Medulla oblongata (tissue), 1 donor: Measurements from ENCODE around the gene TBCC.
A peak's percentile ranks its signal among the peaks of the same experiment; 100 is the strongest.
"Not testable (repeated sequence)": the region's sequence is repeated elsewhere in the genome, so short reads cannot be mapped to it uniquely, and the experiment has no call there.

ENCODE experiments used
- DNase-seq: peaks from one replicate; pipeline ENCODE4 v3.0.0-alpha.2; 2015; ENCODE audit errors: extremely low spot score

Gene TBCC, protein sequence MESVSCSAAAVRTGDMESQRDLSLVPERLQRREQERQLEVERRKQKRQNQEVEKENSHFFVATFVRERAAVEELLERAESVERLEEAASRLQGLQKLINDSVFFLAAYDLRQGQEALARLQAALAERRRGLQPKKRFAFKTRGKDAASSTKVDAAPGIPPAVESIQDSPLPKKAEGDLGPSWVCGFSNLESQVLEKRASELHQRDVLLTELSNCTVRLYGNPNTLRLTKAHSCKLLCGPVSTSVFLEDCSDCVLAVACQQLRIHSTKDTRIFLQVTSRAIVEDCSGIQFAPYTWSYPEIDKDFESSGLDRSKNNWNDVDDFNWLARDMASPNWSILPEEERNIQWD

DNA sequence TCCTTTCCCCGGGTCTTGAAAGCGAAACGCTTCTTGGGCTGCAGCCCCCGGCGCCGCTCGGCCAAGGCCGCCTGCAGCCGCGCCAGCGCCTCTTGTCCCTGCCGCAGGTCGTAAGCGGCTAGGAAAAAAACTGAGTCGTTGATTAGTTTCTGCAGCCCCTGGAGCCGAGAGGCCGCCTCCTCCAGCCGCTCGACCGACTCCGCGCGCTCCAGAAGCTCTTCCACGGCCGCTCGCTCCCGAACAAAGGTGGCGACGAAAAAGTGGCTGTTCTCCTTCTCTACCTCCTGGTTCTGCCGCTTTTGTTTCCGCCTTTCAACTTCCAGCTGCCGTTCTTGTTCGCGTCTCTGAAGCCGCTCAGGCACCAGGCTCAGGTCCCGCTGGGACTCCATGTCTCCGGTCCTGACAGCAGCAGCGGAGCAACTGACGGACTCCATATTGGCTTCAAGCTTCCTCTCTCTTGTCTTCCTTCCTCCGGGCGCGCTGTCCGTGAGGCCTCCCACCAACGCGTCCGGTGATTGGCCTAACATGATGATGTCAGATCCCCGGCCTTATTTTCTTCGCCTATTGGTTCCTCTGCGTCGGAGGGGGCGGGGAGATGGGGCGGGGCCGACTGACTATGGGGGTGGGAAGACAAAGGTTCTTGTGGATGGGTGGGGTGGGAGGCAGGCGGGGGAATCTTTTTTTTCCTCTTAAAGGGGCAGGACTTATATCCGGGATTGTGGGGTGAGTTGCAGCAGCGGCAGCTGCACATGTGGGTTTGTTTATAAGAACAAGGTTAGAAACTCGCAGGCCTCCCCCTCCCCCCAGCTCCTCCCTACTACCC lies at the start of gene TBCC:
TSS of gene TBCC (minus strand) at position 464 of the 823 bp plus-strand sequence. CDS start at position 434, 30 bp downstream.
- peak; percentile 99 for DNase-seq

- no peak for DNase-seq
Observed at GRCh38 chr6:42795651-42796050, 49.7 kb upstream of the TBCC start.

DNA sequence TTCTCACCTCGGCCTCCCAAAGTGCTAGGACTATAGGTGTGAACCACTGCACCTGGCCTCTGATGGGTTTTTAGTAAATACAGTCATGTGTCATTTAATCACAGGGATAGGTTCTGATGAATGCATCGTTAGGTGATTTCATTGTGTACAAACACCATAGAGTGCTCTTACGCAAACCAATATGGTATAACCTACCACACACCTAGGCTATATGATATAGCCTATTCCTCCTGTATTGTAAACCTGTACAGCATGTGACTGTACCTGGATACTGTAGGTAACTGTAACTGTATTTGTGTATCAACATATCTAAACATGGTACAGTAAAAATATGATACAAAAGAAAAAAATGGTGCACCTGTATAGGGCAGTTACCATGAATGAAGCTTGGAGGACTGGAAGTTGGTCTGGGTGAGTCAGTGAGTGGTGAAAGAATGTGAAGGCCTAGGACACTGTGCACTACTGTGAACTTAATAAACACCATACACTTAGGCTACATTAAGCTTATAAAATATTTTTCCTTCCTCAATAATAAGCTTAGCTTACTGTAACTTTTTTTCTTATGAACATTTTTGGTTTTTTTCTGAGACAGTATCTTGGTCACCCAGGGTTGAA lies 45.9 kb upstream of the TBCC start:
- DNase-seq: no peak

- no peak for DNase-seq
Observed at GRCh38 chr6:42790549-42791181, 44.8 kb upstream of the TBCC start.

DNA sequence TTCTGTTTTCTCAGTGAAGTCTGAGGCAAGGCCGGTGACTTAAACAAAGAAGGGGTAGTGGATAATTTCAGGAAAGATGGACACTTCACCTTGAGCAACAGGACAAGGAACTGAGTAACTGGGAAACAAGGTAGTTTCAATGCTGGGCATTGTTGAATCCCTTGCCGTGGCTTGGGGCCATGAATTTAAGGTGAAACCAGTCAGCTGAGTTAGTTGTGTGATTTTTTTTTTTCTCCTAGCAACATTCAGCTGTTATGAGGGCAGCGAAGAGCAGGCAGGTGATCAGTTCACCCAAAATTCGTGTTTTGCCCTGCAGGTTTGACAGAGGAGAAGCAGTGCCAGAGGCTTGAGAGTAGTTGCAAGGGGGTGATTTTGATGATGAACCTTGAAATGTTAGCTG lies 42.8 kb upstream of the TBCC start:
- DNase-seq: no peak

DNA sequence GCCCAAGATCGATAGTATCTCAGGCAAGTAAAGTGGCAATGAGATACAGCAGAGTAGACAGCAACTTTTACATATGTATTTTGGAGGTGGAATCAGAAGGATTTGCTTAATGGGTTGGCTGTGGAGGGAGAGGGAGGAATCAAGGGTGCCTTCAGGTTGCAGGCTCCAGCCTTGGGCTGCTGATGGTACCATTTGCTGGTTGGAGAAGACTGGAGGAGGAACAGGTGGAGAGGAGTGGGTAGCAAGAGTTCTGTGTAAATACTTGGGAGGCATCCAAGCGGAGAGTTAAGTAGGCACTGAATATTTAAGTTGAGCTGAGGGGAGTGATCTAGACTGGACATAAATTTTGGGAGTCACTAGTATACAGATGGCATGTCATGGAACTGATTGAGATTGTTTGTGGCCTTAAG lies 41.2 kb upstream of the TBCC start:
- DNase-seq: no peak

DNA sequence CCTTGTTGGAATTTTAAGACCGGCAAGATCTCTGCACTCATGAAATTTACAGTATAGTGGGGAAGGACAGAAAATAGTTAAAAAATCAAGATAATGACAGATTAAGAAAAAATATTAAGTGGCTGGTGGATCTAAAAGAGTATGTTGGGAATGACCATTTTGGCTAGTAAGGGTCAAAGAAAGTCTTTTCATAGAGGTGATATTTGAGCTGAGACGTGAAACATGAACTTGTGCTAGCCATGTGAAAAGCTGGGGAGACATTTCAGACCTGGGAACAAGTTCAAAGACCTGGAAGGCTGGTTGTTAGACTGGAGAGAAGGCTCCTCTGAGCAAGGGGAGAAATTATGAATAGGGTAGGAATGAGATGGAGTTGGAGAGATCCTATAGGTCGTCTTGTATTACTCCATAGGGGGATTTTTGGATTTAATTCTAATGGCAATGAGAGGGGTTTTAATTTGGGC lies 40.7 kb upstream of the TBCC start:
- no peak for DNase-seq

DNA sequence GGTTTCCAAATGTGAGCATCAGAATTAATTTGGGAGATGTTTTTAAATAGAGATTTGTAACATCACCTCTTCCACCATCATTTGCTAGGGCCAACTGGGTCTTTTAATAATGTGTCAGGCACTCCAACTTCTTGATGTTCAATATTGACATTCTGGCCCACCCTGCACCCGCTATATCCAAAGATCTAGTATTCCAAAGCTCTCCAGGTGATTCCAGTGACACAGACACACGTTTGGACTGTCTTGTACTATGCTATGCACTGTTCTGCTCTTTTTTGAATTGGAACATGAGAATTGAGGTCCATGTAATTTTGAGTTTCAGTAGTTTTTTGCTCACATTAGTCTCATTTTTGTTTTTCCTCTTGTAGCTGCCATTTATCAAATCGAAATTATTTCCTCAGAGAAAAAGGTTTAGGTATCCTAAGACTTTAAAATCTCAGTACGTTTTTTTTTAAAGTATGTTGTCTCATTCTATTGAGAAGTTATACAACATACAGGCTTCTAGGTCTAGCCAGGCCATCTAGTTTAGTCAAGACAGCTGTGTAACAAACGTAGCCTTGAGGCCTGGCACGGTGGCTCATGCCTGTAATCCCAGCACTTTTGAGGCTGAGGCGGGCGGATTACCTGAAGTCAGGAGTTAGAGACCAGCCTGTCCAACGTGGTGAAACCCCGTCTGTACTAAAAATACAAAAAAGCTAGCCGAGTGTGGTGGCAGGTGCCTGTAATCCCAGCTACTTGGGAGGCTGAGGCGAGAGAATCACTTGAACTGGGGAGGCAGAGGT lies 39.0 kb upstream of the TBCC start:
- DNase-seq: no peak

- DNase-seq: peak; percentile 70
Observed at GRCh38 chr6:42783876-42784642, 38.2 kb upstream of the TBCC start.

DNA sequence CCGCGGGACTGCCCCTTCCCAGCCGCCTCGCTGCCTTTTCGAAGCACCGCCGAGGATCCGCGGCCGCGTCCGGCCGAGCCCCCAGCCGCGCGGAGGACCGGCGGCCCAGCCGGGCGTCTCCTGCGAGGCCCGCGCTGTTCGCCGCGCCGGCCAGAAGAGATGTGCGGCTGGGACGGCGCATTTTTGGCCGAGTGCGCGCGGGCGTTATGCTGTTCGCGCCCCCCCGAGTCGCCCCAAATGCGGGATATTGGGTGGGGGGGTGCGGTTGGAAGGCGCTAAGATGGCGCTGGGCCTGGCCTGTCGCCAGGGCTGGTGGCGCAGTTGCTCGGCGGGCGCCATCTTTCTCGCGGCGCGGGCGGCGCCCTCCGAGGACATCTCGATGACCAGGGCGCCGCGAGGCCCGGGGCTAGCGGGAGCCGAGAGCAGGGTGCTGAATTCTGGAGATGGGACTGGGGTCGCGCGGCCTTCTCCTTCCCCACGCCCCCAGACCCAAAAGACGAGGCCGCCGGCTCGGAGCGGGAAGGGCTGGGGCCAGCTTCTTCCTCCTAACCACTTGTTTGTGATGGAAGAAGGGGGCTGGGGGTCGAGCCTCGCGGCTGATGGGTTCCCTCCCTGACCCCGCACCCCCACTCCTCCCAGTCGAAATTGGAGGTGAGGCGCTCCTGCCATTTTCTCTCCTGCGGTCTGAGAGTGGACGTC lies 37.4 kb upstream of the TBCC start:
- DNase-seq: peak; percentile 72

DNA sequence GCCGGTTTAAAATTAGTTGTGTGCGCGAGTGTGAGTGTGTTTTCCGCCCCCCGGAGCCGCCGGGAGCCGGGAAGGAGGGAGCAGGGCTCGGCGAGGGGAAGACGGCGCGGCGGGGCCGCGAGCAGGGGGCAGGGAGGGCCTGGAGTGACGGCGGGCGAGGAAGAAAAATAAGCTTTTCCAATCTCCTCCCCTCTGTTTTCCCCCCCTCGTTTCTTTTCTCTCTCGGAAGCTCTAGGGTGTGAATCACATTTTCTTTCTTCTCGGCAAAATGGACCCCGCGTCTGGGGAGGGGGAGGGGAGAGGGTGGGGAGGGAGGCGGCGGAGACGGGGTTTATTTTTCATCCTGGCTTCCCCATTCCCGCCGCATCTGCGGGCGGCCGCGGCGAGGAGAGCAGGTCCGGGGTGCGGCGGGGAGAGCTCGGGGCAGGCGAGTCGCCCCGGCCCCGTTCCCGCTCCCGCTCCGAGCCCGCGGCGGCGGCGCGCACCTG lies 36.8 kb upstream of the TBCC start:
- DNase-seq: peak; percentile 87

DNA sequence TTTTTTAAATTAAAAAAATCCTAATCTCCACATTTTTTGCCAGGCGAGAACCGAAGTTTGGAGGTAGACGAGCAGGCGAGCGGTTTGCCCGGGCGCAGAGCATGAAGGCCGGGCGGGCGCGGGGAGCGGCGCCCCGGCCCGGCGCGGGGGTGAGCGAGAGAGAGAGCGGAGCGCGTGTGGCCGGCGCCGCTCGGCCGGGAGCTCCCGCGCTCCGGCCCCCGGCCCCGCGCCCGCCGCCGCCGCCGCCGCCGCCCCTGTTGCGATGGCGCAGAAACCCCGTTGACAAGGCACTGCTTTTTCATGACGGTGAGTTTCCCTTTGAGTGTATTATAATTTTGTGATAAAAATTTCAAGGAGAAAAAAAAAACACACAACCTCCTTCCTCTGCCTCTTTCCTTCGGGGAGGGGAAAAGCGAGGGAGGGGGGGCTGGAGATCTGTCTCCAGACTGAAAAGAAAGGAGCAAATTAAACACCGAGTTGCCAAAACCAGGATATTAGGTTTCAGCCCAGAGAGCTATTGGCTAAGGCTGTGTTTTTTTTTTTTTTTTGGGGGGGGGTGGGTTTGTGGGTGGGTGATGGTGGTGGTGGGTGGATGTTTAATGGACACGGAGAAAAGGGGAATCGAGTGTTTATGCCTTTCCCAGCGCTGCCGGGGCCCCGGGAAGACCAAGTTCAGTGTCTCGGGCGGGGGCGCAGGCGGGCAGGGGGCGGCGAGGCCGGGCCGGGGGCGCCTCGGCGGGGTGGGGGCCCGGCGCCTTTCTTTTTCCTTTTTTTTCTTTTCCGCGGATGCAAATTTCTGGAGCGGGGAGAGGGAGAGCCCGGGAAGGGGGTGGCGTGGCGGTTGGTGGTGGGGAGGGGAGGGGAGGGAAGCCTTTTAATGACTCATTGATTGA lies 36.1 kb upstream of the TBCC start, which contains the start of gene BICRAL:
TSS of gene BICRAL (plus strand) at position 257 of the 893 bp plus-strand sequence. CDS start 39,971 bp downstream, outside the sequence.
- peak; percentile 77 for DNase-seq

DNA sequence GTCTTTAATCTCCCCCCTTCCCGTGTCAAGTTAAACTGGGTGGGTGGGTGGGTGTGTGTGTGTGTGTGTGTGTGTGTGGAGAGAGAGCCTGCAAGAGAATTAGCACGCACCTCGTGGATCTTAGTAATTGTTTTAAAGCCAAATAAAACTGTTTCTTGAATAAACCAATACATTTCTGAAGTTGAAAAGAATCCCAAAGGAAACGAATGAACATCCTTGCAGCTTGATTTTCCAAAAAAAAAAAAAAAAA lies 35.6 kb upstream of the TBCC start:
- no peak for DNase-seq

DNA sequence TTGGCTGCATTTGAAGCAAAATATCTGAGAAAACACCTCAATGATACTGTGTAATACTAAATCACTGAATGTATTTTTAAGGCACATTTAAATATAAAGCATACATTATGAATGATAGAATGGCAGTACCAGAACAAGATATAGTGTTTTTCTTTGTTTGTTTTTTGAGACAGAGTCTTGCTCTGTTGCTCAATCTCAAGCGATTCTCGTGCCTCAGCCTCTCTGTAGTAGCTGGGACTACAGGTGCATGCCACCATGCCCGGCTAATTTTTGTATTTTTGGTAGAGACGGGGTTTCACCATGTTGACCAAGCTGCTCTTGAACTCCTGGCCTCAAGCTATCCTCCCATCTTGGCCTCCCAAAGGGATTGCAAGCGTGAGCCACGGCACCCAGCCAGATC lies 33.6 kb upstream of the TBCC start:
- no peak for DNase-seq

DNA sequence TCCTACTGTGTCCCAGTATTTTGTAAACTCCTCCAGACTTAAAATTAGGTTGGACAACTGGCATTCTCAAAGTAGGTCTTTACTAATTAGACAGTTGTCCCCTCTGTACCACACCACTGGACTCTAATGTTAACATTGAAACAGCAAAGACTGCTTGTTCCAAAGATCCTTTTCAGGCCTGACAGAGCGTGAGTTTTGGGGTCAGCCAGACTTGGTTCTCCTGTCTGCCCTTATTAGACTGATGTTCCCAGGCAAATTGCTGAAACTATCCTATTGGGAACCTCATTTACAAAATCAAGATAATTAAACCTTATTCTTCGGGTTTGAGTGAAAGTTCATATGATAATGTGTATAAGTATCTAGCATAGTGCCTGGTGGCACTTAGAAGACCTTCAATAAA lies 32.2 kb upstream of the TBCC start:
- no peak for DNase-seq

- DNase-seq: no peak
Observed at GRCh38 chr6:42777126-42777822, 31.4 kb upstream of the TBCC start.

DNA sequence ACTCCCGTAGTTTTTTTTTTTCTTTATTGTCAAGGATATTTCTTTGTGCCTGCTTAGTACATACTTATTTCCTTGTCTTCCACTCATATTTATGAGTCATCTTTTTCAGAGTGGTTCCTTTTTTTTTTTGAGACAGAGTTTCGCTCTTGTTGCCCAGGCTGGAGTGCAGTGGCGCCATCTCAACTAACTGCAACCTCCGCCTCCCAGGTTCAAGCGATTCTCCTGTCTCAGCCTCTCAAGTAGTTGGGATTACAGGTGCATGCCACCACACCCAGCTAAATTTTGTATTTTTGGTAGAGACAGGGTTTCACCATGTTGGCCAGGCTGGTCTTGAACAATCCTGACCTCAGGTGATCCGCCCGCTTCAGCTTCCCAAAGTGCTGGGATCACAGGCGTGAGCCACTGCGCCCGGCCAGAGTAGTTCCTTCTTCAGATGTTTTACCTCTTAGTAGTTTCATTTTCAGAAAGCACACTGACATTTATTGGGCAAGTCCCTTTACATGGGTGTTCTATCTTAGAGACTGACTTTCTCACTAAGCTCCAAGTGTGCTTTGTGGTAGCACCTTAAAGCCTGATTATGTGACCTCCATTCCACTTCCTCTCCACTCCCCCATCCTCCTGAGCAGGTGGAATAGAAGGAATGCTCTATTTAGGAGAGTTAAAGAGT lies 29.1 kb upstream of the TBCC start:
- DNase-seq: not testable (repeated sequence)

GRCh38 chr6:42774201-42774600 lies 28.3 kb upstream of the TBCC start:
- no peak for DNase-seq
